Liver (tissue), 9 donors: ENCODE results near the gene TMEM39B. TPM values are rescaled to one million over a fixed set of nuclear protein-coding genes. Genes with fewer than 3 reads are reported as not detected.
A peak's percentile ranks its signal among the peaks of the same experiment; 100 is the strongest.
"Not testable (repeated sequence)": the region's sequence is repeated elsewhere in the genome, so short reads cannot be mapped to it uniquely, and the experiment has no call there.

Experiments used
- DNase-seq: peaks from one replicate; pipeline ENCODE4 v3.0.0-alpha.2; 2017; ENCODE audit warnings: low spot score
- H3K27ac ChIP-seq, 2 donors: one replicate each; pipeline ENCODE4 v1.7.0; 2013; ENCODE audit warnings: inconsistent platforms in 2 of 2, low read length in 2 of 2, control low read depth in 1 of 2, low read depth in 1 of 2, mild to moderate bottlenecking in 1 of 2
- H3K27me3 ChIP-seq, 4 donors: one replicate each; pipeline versions ENCODE4 v1.6.1 to v1.7.0; 2013; ENCODE audit warnings: low read length in 3 of 4, inconsistent platforms in 1 of 4, mild to moderate bottlenecking in 1 of 4, moderate library complexity in 1 of 4; ENCODE audit not compliant: control insufficient read depth in 4 of 4, insufficient read depth in 4 of 4
- H3K36me3 ChIP-seq, 4 donors: one replicate each; pipeline versions ENCODE4 v1.6.1 to v1.7.0; 2013; ENCODE audit warnings: low read length in 3 of 4, mild to moderate bottlenecking in 3 of 4, low read depth in 1 of 4, moderate library complexity in 1 of 4; ENCODE audit not compliant: control insufficient read depth in 4 of 4, insufficient read depth in 3 of 4
- H3K4me1 ChIP-seq, 4 donors: one replicate each; pipeline versions ENCODE4 v1.6.1 to v1.7.0; 2013; ENCODE audit warnings: low read length in 3 of 4, mild to moderate bottlenecking in 3 of 4, moderate library complexity in 1 of 4; ENCODE audit not compliant: control insufficient read depth in 4 of 4, insufficient read depth in 4 of 4
- H3K4me3 ChIP-seq, 3 donors: one replicate each; pipeline versions ENCODE4 v1.6.1 to v1.7.0; 2013; ENCODE audit warnings: low read length in 3 of 3, control low read depth in 1 of 3, low read depth in 1 of 3, mild to moderate bottlenecking in 1 of 3
- H3K9ac ChIP-seq, 2 donors: one replicate each; pipeline ENCODE4 v1.7.0; 2013; ENCODE audit warnings: low read length in 2 of 2, mild to moderate bottlenecking in 2 of 2, moderate library complexity in 2 of 2, control low read depth in 1 of 2, low read depth in 1 of 2
- H3K9me3 ChIP-seq, 4 donors: one replicate each; pipeline versions ENCODE4 v1.6.1 to v1.7.0; 2013; ENCODE audit warnings: low read length in 3 of 4; ENCODE audit not compliant: control insufficient read depth in 4 of 4
- ATF3 ChIP-seq: IDR thresholded peaks from 2 replicates; pipeline ENCODE4 v1.6.1; 2016; ENCODE audit warnings: antibody characterized with exemption
- CTCF ChIP-seq: fragments of 150-350 bp; IDR thresholded peaks from 2 replicates; pipeline ENCODE4 v1.5.1; 2017; ENCODE audit warnings: improper control_type of control experiment, low read depth, low read length; ENCODE audit not compliant: missing input control
- FOXA1 ChIP-seq: IDR thresholded peaks from 2 replicates; pipeline ENCODE4 v1.6.1; 2016; ENCODE audit warnings: antibody characterized with exemption
- FOXA2 ChIP-seq: IDR thresholded peaks from 2 replicates; pipeline ENCODE4 v1.6.1; 2016; ENCODE audit warnings: antibody characterized with exemption
- GABPA ChIP-seq, 2 donors: IDR thresholded peaks in 1 of 2; conservative IDR thresholded peaks in 1 of 2; 2 replicates each; pipeline ENCODE4 v1.6.1; 2016; ENCODE audit warnings: antibody characterized with exemption in 2 of 2, mild to moderate bottlenecking in 1 of 2, moderate library complexity in 1 of 2
- HNF4A ChIP-seq, 2 donors: conservative IDR thresholded peaks; 2 replicates each; pipeline ENCODE4 v1.6.1; 2016; ENCODE audit warnings: antibody characterized with exemption in 2 of 2, mild to moderate bottlenecking in 2 of 2
- HNF4G ChIP-seq: IDR thresholded peaks from 2 replicates; pipeline ENCODE4 v1.6.1; 2016; ENCODE audit warnings: antibody characterized with exemption
- JUND ChIP-seq, 2 donors: IDR thresholded peaks; 2 replicates each; pipeline ENCODE4 v1.6.1; 2016; ENCODE audit warnings: antibody characterized with exemption in 2 of 2
- MAX ChIP-seq: IDR thresholded peaks from 2 replicates; pipeline ENCODE4 v1.6.1; 2016; ENCODE audit warnings: antibody characterized with exemption
- NR2F2 ChIP-seq: IDR thresholded peaks from 2 replicates; pipeline ENCODE4 v1.6.1; 2016; ENCODE audit warnings: antibody characterized with exemption
- RAD21 ChIP-seq, 2 donors: IDR thresholded peaks; 2 replicates each; pipeline ENCODE4 v1.6.1; 2016; ENCODE audit warnings: antibody characterized with exemption in 2 of 2, mild to moderate bottlenecking in 2 of 2
- REST ChIP-seq: IDR thresholded peaks from 2 replicates; pipeline ENCODE4 v1.6.1; 2016; ENCODE audit warnings: antibody characterized with exemption, mild to moderate bottlenecking
- RXRA ChIP-seq, 2 donors: IDR thresholded peaks; 2 replicates each; pipeline ENCODE4 v1.6.1; 2017 to 2018; ENCODE audit warnings: antibody characterized with exemption in 2 of 2, mild to moderate bottlenecking in 1 of 2
- SP1 ChIP-seq: IDR thresholded peaks from 2 replicates; pipeline ENCODE4 v1.6.1; 2018; ENCODE audit warnings: antibody characterized with exemption, mild to moderate bottlenecking
- TAF1 ChIP-seq: conservative IDR thresholded peaks from 2 replicates; pipeline ENCODE4 v1.6.1; 2016; ENCODE audit warnings: antibody characterized with exemption, mild to moderate bottlenecking
- YY1 ChIP-seq: IDR thresholded peaks from 2 replicates; pipeline ENCODE4 v1.6.1; 2016; ENCODE audit warnings: antibody characterized with exemption, mild to moderate bottlenecking
- ZBTB33 ChIP-seq: IDR thresholded peaks from 2 replicates; pipeline ENCODE4 v1.6.1; 2016; ENCODE audit warnings: antibody characterized with exemption
- WGBS: extraction: QIAGEN DNeasy Blood & Tissue Kit; methylation state at CpG from one replicate; pipeline ENCODE4 v1.1.7; 2013; 5-methylcytosine and 5-hydroxymethylcytosine counted together
- polyA plus RNA-seq, 2 donors: library from polyadenylated mRNA; stranded (reverse) in 1 of 2; unstranded in 1 of 2; fragments of 200-250 nt in 1 of 2; fragments of >200 nt in 1 of 2; fragmentation: Nextera tagmentation in 1 of 2; extraction: Ambion mirVana in 1 of 2; gene quantifications; one replicate each; pipeline versions ENCODE4 v1.2.1 to v1.2.3, GENCODE V29; 2013 to 2015
- total RNA-seq, 2 donors: library from RNA; depleted of rRNA; stranded (reverse); fragments of >200 nt; gene quantifications; one replicate each; pipeline ENCODE4 v1.2.3, GENCODE V29; 2014
- donor health status: healthy.
- donor health status: healthy.
- donor health status: healthy.
- donor health status: healthy.
- donor health status: healthy.

TMEM39B gene
- total and polyA plus RNA-seq, 4 donors: 3.0 to 8.1 (median 5.9) TPM

GRCh38 chr1:32142446-32143301, 69.9 kb downstream of the TMEM39B start:
- DNase-seq: no peak
- no peak overlapping the region for H3K4me3 ChIP-seq
- WGBS: 64% methylated on average over 6 of the region's 6 CpGs
- peak overlapping the region in 1 of 2 donors; percentile 27 for H3K27ac ChIP-seq
- peaks cover 0 to 1% (median 0%) of the 10 kb centered on the region in 4 donors for H3K9me3 ChIP-seq
- H3K36me3 ChIP-seq: no peaks in the 10 kb centered on the region
- H3K9ac ChIP-seq: no peak overlapping the region
- H3K4me1 ChIP-seq: peaks cover 2 to 5% (median 4%) of the 10 kb centered on the region in 4 donors
- no peaks in the 10 kb centered on the region for H3K27me3 ChIP-seq
- no peak for TF ChIP-seq REST
- TF ChIP-seq ATF3: no peak
- TF ChIP-seq FOXA2: no peak
- no peak for TF ChIP-seq NR2F2
- peak; percentile 14 for TF ChIP-seq SP1
- TF ChIP-seq YY1: no peak
- TF ChIP-seq RAD21 (IDR thresholded peaks at IDR 0.05): peak in 1 of 2 donors; percentile 19

- not testable (repeated sequence) for H3K9me3 ChIP-seq, H3K27ac ChIP-seq, H3K9ac ChIP-seq, H3K4me3 ChIP-seq, DNase-seq, H3K27me3 ChIP-seq, H3K4me1 ChIP-seq, H3K36me3 ChIP-seq
- WGBS: 95% methylated on average over 4 of the region's 4 CpGs
Measured at GRCh38 chr1:32143302-32143695, 70.6 kb downstream of the TMEM39B start.

GRCh38 chr1:32144033-32144432, 71.3 kb downstream of the TMEM39B start:
- no peaks in the 10 kb centered on the region for H3K27me3 ChIP-seq
- peaks cover 2 to 5% (median 4%) of the 10 kb centered on the region in 4 donors for H3K4me1 ChIP-seq
- no peak overlapping the region for H3K9ac ChIP-seq
- no peak for TF ChIP-seq MAX
- no peak for TF ChIP-seq FOXA2
- TF ChIP-seq SP1: no peak
- no peak for TF ChIP-seq RXRA (IDR thresholded peaks at IDR 0.05)
- no peak for TF ChIP-seq HNF4A (conservative IDR thresholded peaks at IDR 0.05)
- TF ChIP-seq CTCF: no peak
- no peak for TF ChIP-seq GABPA (IDR thresholded peaks at IDR 0.05 in 1 of 2, conservative IDR thresholded peaks at IDR 0.05 in 1 of 2)
- no peak for TF ChIP-seq YY1
- TF ChIP-seq HNF4G: no peak
- TF ChIP-seq TAF1: no peak
- TF ChIP-seq ZBTB33: no peak
- no peak for TF ChIP-seq JUND (IDR thresholded peaks at IDR 0.05)
- no peak for TF ChIP-seq ATF3
- TF ChIP-seq FOXA1: no peak
- TF ChIP-seq RAD21 (IDR thresholded peaks at IDR 0.05): no peak
- DNase-seq: no peak
- no peaks in the 10 kb centered on the region for H3K36me3 ChIP-seq
- peaks cover 0 to 3% (median 0%) of the 10 kb centered on the region in 4 donors for H3K9me3 ChIP-seq
- H3K4me3 ChIP-seq: no peak overlapping the region
- WGBS: over 99% methylated on average over 3 of the region's 3 CpGs
- no peak overlapping the region for H3K27ac ChIP-seq
